NCI-H1105 treated with DMSO at 0.1 percent for 48 hours (cell line): ENCODE data around the gene MAPK8IP1.

Experiments
- DNase-seq: peaks from one replicate; lab custom pipeline; 2025; lab: John Stamatoyannopoulos, UW

The MAPK8IP1 gene

DNA sequence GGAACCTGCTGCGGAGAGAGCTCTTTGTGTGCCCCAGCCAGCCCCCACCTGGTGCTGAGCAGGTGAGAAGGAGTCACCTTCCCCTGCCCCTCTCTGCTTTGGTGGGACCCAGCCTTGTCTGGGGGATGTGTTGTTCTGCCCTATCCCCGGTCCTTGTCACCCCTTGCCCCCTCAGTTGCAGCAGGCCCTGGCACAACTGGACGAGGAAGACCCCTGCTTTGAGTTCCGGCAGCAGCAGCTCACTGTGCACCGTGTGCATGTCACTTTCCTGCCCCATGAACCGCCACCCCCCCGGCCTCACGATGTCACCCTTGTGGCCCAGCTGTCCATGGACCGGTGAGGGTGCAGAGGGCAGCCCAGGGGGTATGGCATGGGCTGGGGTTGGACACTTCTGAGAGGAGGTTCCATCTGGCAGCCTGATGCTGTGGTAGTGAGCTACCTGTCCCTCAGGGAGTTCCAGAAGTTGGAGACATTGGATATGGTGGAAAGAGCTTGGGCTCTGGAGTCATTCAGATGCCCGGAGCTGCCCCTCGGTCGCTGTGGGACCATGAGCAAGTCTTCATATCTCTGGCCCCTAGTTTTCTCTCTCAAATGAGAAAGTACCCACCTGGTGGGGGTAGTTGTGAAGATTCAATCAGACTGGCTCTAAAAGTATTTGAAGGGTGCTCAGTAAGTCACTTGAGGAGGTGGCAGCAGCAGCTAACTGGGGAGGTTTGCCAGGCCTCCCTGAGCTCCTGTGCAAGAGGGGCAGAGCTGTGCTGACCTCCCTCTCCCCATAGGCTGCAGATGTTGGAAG, 41.3 kb downstream of the MAPK8IP1 start:
- DNase-seq: no peak

DNA sequence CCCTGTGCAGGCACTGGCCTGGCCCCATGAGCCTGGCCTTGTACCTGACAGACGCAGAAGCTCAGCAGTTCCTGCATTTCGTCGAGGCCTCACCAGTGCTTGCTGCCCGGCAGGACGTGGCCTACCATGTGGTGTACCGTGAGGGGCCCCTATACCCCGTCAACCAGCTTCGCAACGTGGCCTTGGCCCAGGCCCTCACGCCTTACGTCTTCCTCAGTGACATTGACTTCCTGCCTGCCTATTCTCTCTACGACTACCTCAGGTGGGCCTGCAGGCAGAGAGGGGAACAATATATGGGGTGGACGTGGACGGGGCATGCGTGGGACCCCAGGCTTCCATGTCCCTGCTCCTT, 41.9 kb downstream of the MAPK8IP1 start:
- no peak for DNase-seq

DNA sequence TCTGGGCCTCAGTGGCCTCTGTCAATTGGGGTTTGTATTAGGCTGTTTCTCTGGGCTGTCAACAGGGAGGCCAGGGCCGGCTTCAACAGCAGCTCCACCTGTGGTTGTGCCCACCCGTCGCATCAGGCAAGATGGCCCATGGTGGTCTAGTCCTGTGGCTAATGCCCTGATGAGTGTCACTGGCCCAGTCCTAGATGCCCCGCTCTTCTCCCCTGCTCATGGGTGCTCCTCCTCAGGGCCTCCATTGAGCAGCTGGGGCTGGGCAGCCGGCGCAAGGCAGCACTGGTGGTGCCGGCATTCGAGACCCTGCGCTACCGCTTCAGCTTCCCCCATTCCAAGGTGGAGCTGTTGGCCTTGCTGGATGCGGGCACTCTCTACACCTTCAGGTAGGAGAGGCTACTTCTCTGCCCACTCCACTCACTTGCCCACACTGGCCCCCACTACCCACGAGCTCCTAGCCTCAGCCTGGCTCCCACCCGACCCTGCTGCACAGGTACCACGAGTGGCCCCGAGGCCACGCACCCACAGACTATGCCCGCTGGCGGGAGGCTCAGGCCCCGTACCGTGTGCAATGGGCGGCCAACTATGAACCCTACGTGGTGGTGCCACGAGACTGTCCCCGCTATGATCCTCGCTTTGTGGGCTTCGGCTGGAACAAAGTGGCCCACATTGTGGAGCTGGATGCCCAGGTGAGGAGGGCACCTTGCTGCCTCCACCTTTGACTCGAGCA, 42.4 kb downstream of the MAPK8IP1 start:
- DNase-seq: no peak

DNA sequence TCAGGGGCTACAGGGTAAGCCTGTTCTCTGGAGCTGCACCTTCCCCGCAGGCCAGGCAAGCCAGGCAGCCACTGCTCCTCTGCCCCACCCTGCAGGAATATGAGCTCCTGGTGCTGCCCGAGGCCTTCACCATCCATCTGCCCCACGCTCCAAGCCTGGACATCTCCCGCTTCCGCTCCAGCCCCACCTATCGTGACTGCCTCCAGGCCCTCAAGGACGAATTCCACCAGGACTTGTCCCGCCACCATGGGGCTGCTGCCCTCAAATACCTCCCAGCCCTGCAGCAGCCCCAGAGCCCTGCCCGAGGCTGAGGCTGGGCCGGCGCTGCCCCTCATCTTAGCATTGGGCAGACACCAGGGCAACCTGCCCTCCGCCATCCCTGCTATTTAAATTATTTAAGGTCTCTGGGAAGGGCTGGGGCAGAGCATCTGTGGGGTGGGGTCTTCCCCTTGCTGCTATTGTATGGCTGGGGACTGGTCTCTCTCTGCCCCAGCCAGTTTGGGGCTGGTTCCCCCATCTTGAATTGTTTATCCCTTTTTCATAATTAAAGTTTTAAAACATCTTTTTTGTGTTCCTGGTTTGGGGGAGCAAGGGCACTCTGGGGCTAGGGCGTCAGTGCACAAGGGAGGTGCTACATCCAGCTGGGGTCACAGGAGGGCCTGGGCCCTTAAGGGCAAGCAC, 43.2 kb downstream of the MAPK8IP1 start:
- DNase-seq: no peak

DNA sequence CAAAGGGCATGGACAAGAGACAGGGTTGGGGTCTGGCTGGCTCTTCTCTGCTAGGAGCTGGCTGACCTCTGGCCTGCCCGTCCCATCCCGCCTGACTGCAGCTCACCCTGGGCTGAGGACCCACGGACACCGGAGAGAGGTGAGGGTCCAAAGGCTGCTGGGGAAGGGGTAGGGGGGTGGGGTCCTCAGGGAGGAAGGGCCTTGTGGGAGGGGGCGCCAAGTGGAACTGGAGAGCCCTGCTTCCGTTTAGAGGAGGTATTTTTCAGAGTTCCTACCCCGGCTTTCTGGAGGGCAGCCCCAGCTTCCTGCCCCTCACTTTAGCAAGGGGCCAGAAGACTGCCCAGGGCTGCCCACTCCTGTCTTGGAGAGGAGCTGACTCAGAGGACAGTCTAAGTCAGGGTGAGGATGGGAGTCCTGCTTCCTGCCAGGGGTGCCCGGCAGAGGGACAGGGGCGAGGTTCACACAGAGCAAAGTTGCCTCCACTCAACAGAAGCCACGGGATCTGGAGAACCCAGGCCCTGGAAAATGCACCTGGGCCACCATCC, 44.1 kb downstream of the MAPK8IP1 start:
- DNase-seq: no peak

DNA sequence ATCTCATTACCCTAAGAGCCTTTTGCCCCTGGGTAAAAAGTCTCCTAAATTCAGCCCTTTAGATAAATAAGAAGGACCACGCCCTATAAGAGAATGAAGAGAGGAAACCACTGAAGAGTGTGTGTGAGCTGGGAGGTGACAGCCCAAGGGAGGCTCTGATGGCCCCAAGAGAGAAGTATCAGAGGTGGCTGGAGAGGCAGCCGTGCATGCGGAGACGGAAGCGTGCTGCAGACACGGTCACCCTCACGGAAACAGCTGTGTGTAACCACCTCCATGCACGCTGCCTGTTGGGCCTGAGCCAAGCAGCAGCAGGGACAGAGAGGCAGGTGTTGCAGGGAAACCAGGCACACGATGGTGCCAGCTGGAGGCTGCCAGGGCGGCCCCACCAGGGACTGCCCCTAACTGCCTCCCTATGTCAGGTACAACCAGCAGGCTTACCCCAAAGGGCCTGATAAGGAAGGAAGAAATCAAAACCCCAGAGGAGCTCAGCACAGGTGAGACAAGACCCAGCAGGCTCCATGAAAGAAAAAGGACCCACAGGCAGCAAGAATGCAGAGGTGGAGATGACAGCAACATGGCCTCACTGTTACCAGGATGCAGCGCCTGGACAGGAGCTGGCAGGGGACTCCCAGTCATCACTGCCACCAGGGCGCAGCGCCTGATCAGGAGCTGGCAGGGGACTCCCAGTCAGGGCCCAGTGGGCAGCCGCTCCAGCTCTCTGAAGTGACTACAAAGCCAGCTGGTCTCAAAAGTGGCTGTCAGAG, 44.8 kb downstream of the MAPK8IP1 start:
- peak; percentile 85 for DNase-seq

DNA sequence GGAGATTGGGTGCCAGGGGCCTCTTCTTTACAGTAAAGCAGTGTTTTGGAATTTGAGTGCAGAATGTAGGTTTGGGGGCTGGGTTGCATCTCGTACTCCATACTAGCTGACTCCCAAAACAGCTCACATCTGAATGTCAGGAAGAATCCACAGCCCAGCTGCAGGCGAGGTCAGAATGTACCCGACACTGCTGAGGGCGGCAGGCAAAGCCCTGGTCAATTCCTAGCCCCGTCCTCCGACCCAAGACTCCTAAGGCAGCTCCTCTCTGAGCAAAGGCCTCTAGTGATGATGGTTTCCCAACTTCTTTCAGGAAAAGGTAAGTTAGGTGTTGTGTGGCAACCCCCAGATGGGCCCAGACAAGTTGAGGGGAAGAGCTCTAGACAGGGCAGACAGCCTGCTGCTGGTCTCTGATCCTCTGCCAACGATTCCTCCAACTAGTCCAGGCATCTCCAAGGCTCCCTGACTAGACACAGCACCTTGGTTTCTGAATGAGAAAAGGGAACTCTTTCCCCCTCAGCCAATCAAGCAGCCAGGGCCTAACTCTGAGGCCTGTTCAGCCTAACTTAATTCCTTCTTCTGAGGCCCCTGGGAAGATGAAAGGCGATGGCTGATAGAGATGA, 45.6 kb downstream of the MAPK8IP1 start:
- no peak for DNase-seq

DNA sequence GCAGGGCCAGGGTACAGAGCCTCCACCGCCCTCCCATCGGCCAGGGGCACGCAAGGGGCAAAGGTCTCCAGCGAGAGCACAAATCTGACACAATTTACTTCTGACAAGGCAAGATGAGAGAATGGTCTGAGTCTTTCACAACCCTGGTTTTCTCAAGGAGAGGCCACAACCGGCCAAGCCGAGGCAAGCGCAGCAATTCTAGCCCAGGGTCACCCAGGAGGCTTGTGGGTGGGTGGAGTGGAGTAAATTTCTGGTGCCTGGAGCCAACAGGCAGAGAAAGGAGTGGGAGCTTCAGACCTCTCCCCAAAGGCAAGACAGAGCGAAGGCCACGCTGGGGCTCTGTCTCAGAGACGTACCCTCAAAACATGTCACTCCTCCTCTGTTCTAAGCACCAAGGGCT, 46.3 kb downstream of the MAPK8IP1 start:
- DNase-seq: no peak

DNA sequence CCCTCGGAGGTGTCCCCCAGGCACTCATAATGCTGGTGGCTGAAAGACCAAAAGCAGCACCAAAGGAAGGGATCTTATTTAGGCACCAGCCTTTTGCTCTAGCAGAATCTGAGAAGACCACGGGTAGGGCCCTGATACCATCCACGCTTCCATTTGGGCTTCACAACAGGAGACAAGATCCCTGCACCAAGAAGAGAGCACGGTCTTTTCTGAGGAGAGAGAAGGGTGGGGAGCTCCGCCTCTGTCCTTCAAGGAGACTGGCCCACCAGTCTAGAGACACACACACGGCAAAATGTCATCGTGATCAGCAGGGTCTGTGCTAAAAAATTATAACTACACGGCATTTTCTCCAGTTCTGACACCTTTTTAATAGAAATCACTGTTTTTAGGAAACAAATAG, 46.8 kb downstream of the MAPK8IP1 start:
- DNase-seq: no peak

DNA sequence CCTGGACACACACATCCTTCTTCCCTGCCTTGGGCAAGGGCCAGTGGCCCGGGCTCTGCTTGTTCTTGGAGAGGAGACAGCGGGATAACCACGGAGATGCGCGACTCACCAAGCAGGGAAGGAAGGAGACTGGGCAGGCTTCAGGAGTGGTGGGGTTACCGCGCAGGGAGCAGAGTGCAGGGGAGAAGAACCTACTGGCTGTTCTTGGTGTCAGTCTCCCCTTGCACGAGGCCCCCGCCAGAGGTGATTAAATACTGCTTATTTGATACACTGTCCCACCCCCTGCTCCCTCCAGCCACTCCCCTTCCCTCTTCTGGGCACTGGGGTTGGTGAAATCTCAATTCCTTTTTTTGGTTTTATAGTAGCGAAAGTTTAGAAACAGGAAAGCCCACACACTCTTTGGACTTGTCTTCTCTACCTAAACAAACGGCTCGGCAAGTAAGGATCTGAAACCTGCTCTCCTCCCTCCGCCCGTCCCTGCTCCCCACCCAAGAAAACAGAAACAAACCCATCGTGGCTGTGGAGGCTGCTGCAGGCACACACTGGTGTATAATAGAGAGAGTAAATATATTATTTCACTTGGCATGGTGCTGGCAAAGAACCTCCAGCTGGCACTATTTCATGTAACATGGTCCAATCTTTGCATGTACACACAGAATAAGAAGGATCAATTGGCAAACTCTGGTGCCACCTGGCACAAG, 47.8 kb downstream of the MAPK8IP1 start:
- DNase-seq: no peak

DNA sequence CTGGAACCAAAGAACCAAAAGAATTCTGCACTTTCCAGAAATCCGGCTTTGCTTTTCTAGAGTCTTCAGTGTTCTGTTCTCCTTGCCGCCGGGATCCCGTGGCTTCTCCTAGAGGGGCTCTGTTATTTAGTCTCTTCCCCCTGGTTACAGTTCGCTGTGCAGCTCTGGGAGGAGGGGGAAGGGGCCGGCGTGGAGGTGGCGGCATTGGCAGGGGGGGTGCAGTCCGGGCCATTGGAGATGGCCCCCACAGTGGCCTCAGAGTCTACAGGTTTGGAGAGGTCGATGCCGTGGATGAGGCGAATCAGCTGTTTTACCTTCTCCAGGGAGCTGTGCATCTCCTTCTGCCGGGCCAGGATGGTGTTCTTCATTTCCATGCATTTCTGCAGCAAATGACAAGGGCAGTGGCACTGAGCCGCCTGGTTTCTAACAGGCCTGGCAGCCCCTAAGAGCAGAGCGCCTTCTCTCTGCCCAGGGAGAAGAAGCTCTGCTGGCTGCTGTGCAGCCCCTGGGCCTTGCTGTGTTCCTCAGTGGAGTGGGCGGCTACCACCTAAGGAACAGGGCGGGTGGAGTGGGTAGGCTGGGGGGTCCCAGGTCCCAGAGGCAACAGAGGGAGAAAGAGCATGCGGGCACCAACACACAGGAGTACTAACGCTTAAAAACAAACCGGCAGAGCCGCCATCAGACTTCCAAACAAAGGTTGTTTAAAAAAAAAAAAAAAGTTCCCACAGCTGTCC, 48.6 kb downstream of the MAPK8IP1 start:
- DNase-seq: no peak

DNA sequence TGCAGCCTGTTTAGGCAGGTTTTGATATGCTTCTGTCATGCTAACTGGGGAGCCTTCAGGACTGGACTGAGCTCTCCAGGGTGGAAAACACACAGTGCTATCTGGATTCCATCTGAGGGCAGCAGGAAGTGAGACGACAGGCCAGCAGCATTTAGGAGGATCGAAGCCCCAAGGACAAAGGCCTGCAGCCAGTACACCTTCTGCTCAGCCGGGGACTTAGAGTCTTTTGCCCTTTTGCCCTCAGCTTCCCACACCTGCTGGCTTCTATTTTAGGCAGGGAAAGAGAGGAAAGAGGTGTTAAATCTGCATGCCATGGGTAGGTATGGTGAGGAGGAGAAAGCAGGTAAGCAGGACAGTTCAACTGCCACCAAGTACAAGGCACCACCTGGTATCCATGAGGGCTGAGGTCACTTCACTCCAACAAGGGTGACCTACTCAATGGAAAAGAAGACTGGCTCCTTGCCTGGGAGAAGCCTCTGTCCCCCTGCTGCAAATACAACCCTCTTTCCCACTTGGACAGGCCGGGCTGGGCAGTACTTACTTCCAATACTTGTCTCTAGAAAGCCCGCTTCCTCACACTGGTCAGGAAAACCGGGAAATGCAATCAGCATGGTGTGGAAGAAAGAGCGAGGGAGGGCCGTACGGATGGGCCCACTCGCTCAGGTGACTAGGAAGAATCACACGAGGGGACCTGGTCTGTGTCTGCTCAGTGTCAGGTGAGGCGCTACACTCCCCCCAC, 49.3 kb downstream of the MAPK8IP1 start:
- no peak for DNase-seq

DNA sequence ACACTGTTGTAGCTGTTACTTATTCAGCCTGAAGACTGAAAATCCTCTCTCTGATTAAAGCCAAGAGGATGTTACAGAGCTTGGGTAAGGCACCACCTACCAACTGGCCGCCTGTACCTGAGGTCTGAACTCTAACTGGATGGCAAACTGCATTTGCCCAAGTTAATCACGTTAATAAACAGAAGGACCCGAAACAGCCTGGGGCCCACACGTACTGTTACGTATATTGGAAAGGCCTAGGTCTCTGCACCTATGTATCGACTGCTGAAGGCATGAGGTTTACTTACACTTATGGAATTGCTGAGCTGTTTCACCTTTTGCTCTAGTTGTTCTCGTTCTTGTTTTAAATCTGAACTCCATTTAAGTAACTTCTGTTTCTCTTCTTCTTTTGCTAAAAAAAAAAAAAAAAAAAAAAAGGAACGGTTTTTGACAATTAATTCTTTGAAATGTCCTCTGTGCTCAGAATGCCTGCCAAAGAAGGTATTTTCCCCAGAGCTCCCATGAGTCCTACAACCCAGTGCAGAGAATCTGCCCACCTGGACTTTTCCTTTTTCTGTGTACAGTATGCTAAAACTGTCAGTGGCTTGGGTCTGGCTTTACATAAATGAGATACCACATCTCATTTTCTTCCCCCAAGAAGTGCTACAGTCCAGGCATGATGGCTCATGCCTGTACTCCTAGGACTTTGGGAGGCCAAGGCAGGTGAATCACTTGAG, 50.1 kb downstream of the MAPK8IP1 start:
- DNase-seq: no peak

DNA sequence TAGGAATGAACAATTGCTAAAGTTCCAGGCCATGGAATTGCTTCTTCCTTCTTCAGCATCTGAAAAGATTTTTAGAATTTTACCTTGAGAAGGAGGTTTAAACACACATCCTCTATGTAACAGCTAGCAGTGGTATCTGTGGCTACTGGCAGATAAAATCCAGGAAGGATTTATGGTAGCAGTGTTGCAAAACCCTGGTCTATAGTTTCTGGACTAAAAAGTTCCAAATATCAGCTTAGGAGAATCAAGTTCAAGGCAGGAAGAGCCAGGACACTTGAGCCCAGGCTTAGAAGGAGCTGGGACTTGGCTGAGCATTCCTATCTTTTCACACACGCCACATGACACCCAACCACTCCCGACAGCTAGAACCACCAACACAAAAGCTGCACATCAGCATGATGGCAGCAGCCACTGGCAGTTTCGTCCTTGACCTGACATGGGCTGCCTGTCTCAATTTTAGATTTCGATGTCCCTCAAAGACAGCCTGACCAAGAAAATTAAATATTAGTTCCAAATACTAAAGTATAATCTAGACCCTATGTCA, 51.1 kb downstream of the MAPK8IP1 start:
- DNase-seq: no peak

DNA sequence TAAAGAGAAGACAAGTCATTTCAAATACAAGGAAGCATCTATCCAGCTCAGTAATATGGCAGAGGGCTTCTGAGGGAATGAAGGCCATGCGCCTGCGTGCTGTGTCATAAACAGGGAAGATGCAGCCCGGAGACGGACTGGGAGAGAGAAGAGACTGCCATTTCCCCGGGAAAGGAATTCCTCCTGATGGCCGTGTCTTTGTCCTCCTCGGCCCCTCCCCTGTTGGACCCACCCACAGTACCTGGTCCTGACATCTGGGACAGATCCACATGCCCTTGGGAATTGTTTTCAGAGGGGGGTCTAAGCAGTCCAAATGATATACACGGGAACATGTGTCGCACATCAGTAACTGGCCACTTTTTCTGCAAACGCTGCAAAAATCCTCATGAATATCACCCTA, 52.5 kb downstream of the MAPK8IP1 start:
- DNase-seq: no peak

DNA sequence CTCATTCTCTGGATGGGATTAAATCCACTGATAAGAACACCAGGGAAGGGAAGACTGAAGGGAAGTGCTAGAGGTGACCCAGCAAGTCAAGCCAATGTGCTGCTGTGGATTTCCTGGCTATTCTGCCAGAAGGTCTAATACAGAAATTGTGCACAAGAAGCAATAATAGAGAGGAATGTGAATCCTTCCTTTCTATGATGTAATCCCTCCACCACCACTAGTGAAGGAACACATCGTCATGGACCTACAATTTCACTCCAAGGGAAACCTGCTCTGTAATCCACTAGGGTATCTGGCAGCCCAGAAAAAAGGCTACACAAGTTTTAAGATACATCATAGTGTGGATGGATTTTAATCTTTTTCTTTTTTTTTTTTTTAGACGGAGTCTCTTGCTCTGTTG, 54.4 kb downstream of the MAPK8IP1 start:
- DNase-seq: no peak

DNA sequence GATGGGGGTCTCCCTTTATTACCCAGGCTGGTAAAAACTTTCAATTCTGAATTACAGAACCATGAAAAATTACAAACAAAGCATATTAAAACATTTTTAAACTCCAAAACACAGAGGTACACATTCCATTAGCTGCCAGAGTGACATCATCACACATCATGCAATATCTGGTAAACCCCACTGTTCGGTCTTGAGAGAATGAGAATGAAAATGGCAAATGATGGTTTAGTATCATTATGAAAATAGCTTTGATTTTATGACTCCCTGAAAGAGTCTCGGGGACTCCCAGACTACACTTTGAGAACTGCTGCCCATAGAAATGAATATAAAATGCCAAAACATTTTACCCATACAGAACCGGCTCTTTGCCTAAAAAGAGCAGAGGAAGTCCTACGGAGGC, 55.8 kb downstream of the MAPK8IP1 start:
- no peak for DNase-seq

DNA sequence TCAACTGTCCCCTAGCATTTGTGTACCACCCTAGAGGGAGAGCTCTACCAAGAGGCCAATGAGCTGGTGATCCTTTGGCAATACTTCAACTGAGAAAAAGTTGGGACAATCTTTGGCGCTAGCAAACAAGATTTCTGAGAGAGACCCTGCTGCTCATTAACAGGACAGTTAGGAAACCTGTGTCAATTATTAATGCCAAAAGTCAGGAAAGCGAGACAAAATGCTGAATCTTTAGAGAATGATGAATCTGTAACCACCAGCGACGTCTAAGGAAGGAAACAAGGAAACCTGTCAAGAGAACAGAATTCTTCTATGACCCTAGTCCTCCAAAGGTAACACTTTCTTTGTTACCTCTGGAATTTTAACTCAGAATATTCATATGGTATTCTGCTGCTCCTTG, 56.9 kb downstream of the MAPK8IP1 start:
- no peak for DNase-seq
